H1 (cell line): Measurements from ENCODE around the gene LRCH1. TPM values are rescaled to one million over a fixed set of nuclear protein-coding genes. Genes with fewer than 3 reads are reported as not detected.

Experiments used
- CTCF ChIA-PET: fragments of 300-600 bp; sonication (Branson Sonifier 250); formaldehyde crosslinking; loops from one replicate; lab custom pipeline; 2021; ENCODE audit not compliant: partially characterized antibody; lab: Charles Lee
- POLR2A ChIA-PET: fragments of 300-600 bp; sonication (Branson Sonifier 250); formaldehyde crosslinking; loops from one replicate; lab custom pipeline; 2021; ENCODE audit warnings: inconsistent platforms; ENCODE audit not compliant: partially characterized antibody; lab: Charles Lee
- DNase-seq, 2 experiments: peaks; one replicate each; pipeline versions ENCODE4 v3.0.0 to v3.0.0-alpha.2; 2010 to 2022; ENCODE audit warnings: low spot score in 2 of 2, low read depth in 1 of 2, mixed read lengths in 1 of 2
- FAIRE-seq: peaks from 2 replicates; lab custom pipeline; 2011; peaks lifted over from hg19 to GRCh38; lab: Jason Lieb, UNC
- H2AFZ ChIP-seq: 2 replicates; pipeline ENCODE4 v1.8.1; 2012; ENCODE audit warnings: low read length, inconsistent platforms
- H2AK5ac ChIP-seq: 2 replicates; pipeline ENCODE4 v1.6.1; 2013; ENCODE audit warnings: low read depth, low read length
- H2BK120ac ChIP-seq: replicated peaks from 2 replicates; pipeline ENCODE3; 2013; ENCODE audit warnings: low read depth, low read length, inconsistent platforms
- H2BK12ac ChIP-seq: 2 replicates; pipeline ENCODE4 v1.6.1; 2013; ENCODE audit warnings: low read depth, low read length
- H2BK15ac ChIP-seq: 2 replicates; pipeline ENCODE4 v1.6.1; 2013; ENCODE audit warnings: low read length
- H2BK20ac ChIP-seq: 2 replicates; pipeline ENCODE4 v1.6.1; 2013; ENCODE audit warnings: low read length
- H2BK5ac ChIP-seq: 2 replicates; pipeline ENCODE4 v1.6.1; 2013; ENCODE audit warnings: low read depth, low read length
- H3K14ac ChIP-seq: 2 replicates; pipeline ENCODE4 v1.6.1; 2013; ENCODE audit warnings: inconsistent platforms; ENCODE audit not compliant: insufficient read length
- H3K18ac ChIP-seq: 2 replicates; pipeline ENCODE4 v1.6.1; 2013; ENCODE audit warnings: low read length; ENCODE audit errors: extremely low read depth
- H3K23ac ChIP-seq: 2 replicates; pipeline ENCODE4 v1.6.1; 2013; ENCODE audit warnings: inconsistent platforms; ENCODE audit not compliant: insufficient read length
- H3K23me2 ChIP-seq: 2 replicates; pipeline ENCODE4 v1.6.1; 2013; ENCODE audit warnings: low read depth, low read length
- H3K27ac ChIP-seq: 2 replicates; pipeline ENCODE4 v1.6.1; 2011; ENCODE audit warnings: low read depth, low read length, inconsistent platforms
- H3K27me3 ChIP-seq, 4 experiments: replicated peaks in 1 of 4; 1 replicate in 1 of 4; 2 replicates in 3 of 4; pipeline versions ENCODE4 v1.6.1 to v1.8.1; 2011 to 2013; ENCODE audit warnings: low read length in 3 of 4, mild to moderate bottlenecking in 3 of 4, inconsistent platforms in 2 of 4, mixed read lengths in 2 of 4, moderate library complexity in 1 of 4; ENCODE audit not compliant: control insufficient read depth in 3 of 4, insufficient read depth in 3 of 4; ENCODE audit errors: extremely low read depth in 1 of 4
- H3K36me3 ChIP-seq, 4 experiments: 2 replicates each; pipeline versions ENCODE4 v1.6.1 to v1.8.1; 2011 to 2013; ENCODE audit warnings: mild to moderate bottlenecking in 4 of 4, low read length in 3 of 4, moderate library complexity in 2 of 4, control low read depth in 1 of 4, inconsistent platforms in 1 of 4; ENCODE audit not compliant: insufficient read depth in 4 of 4, control insufficient read depth in 2 of 4
- H3K4ac ChIP-seq: replicated peaks from 2 replicates; pipeline ENCODE3; 2013; ENCODE audit warnings: low read length, low read depth, mixed read lengths, inconsistent platforms; ENCODE audit not compliant: insufficient read length
- H3K4me1 ChIP-seq, 4 experiments: replicated peaks in 1 of 4; 1 replicate in 1 of 4; 2 replicates in 3 of 4; pipeline versions ENCODE4 v1.6.1 to v1.8.1; 2011 to 2013; ENCODE audit warnings: low read length in 3 of 4, inconsistent platforms in 2 of 4, mixed read lengths in 1 of 4; ENCODE audit not compliant: insufficient read depth in 4 of 4, control insufficient read depth in 3 of 4
- H3K4me2 ChIP-seq, 2 experiments: 2 replicates each; pipeline versions ENCODE4 v1.6.1 to v1.8.1; 2011 to 2013; ENCODE audit warnings: low read depth in 2 of 2, low read length in 2 of 2, control low read depth in 1 of 2, inconsistent platforms in 1 of 2, mild to moderate bottlenecking in 1 of 2; ENCODE audit not compliant: insufficient read depth in 1 of 2
- H3K4me3 ChIP-seq, 4 experiments: fragments of 200-600, 300-600 bp in 1 of 4; sonication (generic), shearing (Covaris generic), sonication (Bioruptor Twin) in 1 of 4; 2 replicates each; pipeline versions ENCODE4 v1.5.1 to v1.8.1; 2011 to 2016; ENCODE audit warnings: low read length in 4 of 4, low read depth in 3 of 4, control low read depth in 2 of 4, inconsistent platforms in 2 of 4, mild to moderate bottlenecking in 2 of 4, mixed read lengths in 1 of 4, moderate library complexity in 1 of 4; ENCODE audit not compliant: insufficient read depth in 2 of 4; ENCODE audit errors: extremely low read depth in 1 of 4
- H3K56ac ChIP-seq: replicated peaks from 2 replicates; pipeline ENCODE3; 2013; ENCODE audit warnings: low read depth, mild to moderate bottlenecking, mixed read lengths, low read length, inconsistent platforms; ENCODE audit not compliant: insufficient read length
- H3K79me1 ChIP-seq: 2 replicates; pipeline ENCODE4 v1.6.1; 2013; ENCODE audit warnings: low read depth, low read length, control low read depth
- H3K79me2 ChIP-seq, 2 experiments: 2 replicates each; pipeline versions ENCODE4 v1.6.1 to v1.8.1; 2012 to 2013; ENCODE audit warnings: low read length in 2 of 2, mild to moderate bottlenecking in 2 of 2, inconsistent platforms in 1 of 2; ENCODE audit not compliant: insufficient read depth in 2 of 2, control insufficient read depth in 1 of 2
- H3K9ac ChIP-seq, 4 experiments: replicated peaks in 1 of 4; 1 replicate in 1 of 4; 2 replicates in 3 of 4; pipeline versions ENCODE4 v1.6.1 to v1.8.1; 2011 to 2013; ENCODE audit warnings: low read depth in 3 of 4, low read length in 3 of 4, control low read depth in 2 of 4, mild to moderate bottlenecking in 2 of 4, moderate library complexity in 2 of 4, inconsistent platforms in 1 of 4; ENCODE audit errors: extremely low read depth in 1 of 4
- H3K9me3 ChIP-seq, 2 experiments: 2 replicates each; pipeline versions ENCODE4 v1.6.1 to v1.8.1; 2012 to 2013; ENCODE audit warnings: mild to moderate bottlenecking in 2 of 2, moderate library complexity in 2 of 2, control low read depth in 1 of 2, inconsistent platforms in 1 of 2, low read depth in 1 of 2, low read length in 1 of 2, mixed read lengths in 1 of 2; ENCODE audit not compliant: insufficient read depth in 2 of 2
- H4K20me1 ChIP-seq, 2 experiments: replicated peaks in 1 of 2; 2 replicates each; pipeline versions ENCODE3 to v1.8.1; 2011 to 2013; ENCODE audit warnings: inconsistent platforms in 2 of 2, low read length in 2 of 2, mild to moderate bottlenecking in 1 of 2; ENCODE audit not compliant: insufficient read depth in 2 of 2, control insufficient read depth in 1 of 2
- H4K5ac ChIP-seq: 2 replicates; pipeline ENCODE4 v1.6.1; 2013; ENCODE audit warnings: low read length, low read depth, mixed read lengths, inconsistent platforms; ENCODE audit not compliant: insufficient read length
- H4K8ac ChIP-seq: 2 replicates; pipeline ENCODE4 v1.8.0; 2013; ENCODE audit warnings: mild to moderate bottlenecking, moderate library complexity, low read length, inconsistent platforms; ENCODE audit not compliant: insufficient read depth; ENCODE audit errors: extremely low read depth
- H4K91ac ChIP-seq: replicated peaks from 2 replicates; pipeline ENCODE3; 2013; ENCODE audit warnings: low read length, mixed read lengths, inconsistent platforms; ENCODE audit not compliant: insufficient read length
- NANOG ChIP-seq: IDR thresholded peaks from 2 replicates; pipeline ENCODE4 v1.6.1; 2011; ENCODE audit warnings: low read length, low read depth, mild to moderate bottlenecking, inconsistent platforms; ENCODE audit not compliant: insufficient read depth, poor library complexity, severe bottlenecking
- RFX5 ChIP-seq: IDR thresholded peaks from 2 replicates; pipeline ENCODE4 v1.6.1; 2011; ENCODE audit warnings: low read depth, low read length, improper control_type of control experiment, borderline replicate concordance
- SP1 ChIP-seq: IDR thresholded peaks from 2 replicates; pipeline ENCODE4 v1.6.1; 2011; ENCODE audit warnings: low read depth, low read length
- YY1 ChIP-seq: IDR thresholded peaks from 2 replicates; pipeline ENCODE4 v1.6.1; 2011; ENCODE audit warnings: low read depth, mild to moderate bottlenecking, low read length
- WGBS, 2 experiments: shearing (Covaris generic) in 1 of 2; methylation state at CpG; one replicate each; pipeline versions ENCODE4 v1.1.6 to v1.1.7; 2013 to 2015; ENCODE audit warnings: low lambda C conversion rate in 2 of 2, mixed read lengths in 2 of 2, inconsistent platforms in 1 of 2, low coverage in 1 of 2, missing lambda C conversion rate in 1 of 2; ENCODE audit not compliant: insufficient replicate concordance in 2 of 2, insufficient coverage in 1 of 2, insufficient read length in 1 of 2; ENCODE audit errors: extremely low coverage in 1 of 2, missing lambda C conversion rate in 1 of 2; 5-methylcytosine and 5-hydroxymethylcytosine counted together
- polyA plus RNA-seq, 7 experiments: library from polyadenylated mRNA; depleted of rRNA in 3 of 7; stranded (reverse) in 5 of 7; unstranded in 2 of 7; fragments of >200 nt in 5 of 7; fragments of 200-250 nt in 2 of 7; gene quantifications; 1 replicate in 5 of 7; 2 replicates in 1 of 7; 4 replicates in 1 of 7; pipeline versions ENCODE4 v1.2.1 to v1.2.3, GENCODE V29; 2011 to 2013; ENCODE audit warnings: missing spikeins in 2 of 7, mixed read lengths in 2 of 7
- total RNA-seq: library from RNA; stranded (reverse); fragmentation: NEBNext Ultra II Directional; extraction: Animal tissue kit (Norgen Biotek cat#: 25700); gene quantifications from 2 replicates; pipeline ENCODE4 v1.2.1, GENCODE V29; 2021

Gene LRCH1
- total and polyA plus RNA-seq, 2 of the 8 experiments (the other 6 are each of a cell fraction or from before 2014, with no cell fraction given), result 3.0 to 10.1 TPM

DNA sequence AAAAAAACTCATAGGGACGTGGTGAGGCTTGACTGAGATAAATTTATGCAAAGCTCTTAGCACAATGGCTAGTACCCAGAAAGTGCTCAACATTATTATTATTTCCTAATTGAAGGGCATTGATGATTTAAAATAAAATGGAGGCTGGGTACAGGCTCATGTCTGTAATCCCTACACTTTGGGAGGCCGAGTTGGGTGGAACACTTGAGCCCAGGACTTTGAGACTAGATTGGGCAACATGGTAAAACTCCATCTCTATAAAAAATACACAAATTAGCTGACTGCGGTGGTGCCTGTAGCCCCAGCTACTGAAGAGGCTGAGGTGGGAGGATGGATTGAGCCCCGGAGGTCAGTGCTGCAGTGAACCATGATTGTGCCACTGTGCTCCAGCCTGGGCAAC is 49.6 kb downstream of the LRCH1 start:
- no peaks in the 10 kb centered on the region for H3K9me3 ChIP-seq
- FAIRE-seq (no peak), DNase-seq (no peak)
- H2BK5ac ChIP-seq, result no peak overlapping the region
- H2BK120ac ChIP-seq, result no peak overlapping the region
- peaks cover 0 to 12% of the 10 kb centered on the region in 2 experiments; a peak in 1 of 4 replicates for H3K79me2 ChIP-seq
- H2BK15ac ChIP-seq, result no peak overlapping the region
- no peak overlapping the region for H2AK5ac ChIP-seq
- no peak for TF ChIP-seq RFX5
- no peak for TF ChIP-seq YY1
- TF ChIP-seq NANOG, result no peak
- TF ChIP-seq SP1, result no peak
- H3K4ac ChIP-seq, result no peak overlapping the region
- H3K14ac ChIP-seq, result no peak overlapping the region
- POLR2A ChIA-PET, result no interaction called here
- peaks cover 1 to 2% of the 10 kb centered on the region in 2 experiments for H4K20me1 ChIP-seq
- H3K4me3 ChIP-seq, result no peak overlapping the region
- CTCF ChIA-PET, result interaction anchor here (0.6 to 3.3 kb wide), 17 partner anchors 8 to 733 kb away, joined by 3 to 27 read pairs (median 7); no protein-coding TSS in a partner anchor
- no peak overlapping the region; the same call in 1 of the 2 replicates for H4K8ac ChIP-seq
- H2BK20ac ChIP-seq, result no peak overlapping the region
- H4K91ac ChIP-seq, result no peak overlapping the region
- H2AFZ ChIP-seq, result no peak overlapping the region
- H3K4me2 ChIP-seq, result no peak overlapping the region
- no peak overlapping the region for H3K56ac ChIP-seq
- no peak overlapping the region for H3K23ac ChIP-seq
- WGBS, 2 experiments, result 88% methylated on average over 4 of the region's 4 CpGs; no CpG with 5 or more reads in 1 of the 2 experiments
- H2BK12ac ChIP-seq, result no peak overlapping the region
- no peak overlapping the region for H3K18ac ChIP-seq
- H3K27ac ChIP-seq, result no peak overlapping the region
- H3K4me1 ChIP-seq, result no peaks in the 10 kb centered on the region
- no peaks in the 10 kb centered on the region for H3K36me3 ChIP-seq
- H3K9ac ChIP-seq, result no peak overlapping the region
- H3K23me2 ChIP-seq, result no peaks in the 10 kb centered on the region
- H3K79me1 ChIP-seq, result peaks cover 2% of the 10 kb centered on the region; the same call in 1 of the 2 replicates
- H3K27me3 ChIP-seq, result no peaks in the 10 kb centered on the region
- H4K5ac ChIP-seq, result no peak overlapping the region
